Stomach (tissue), 4 donors: ENCODE data around the gene TACSTD2.

Experiments used
- CTCF ChIP-seq, 7 experiments: fragments of 450-650 bp in 4 of 7; fragments of 200-600 bp in 3 of 7; sonication (generic) in 3 of 7; IDR thresholded peaks; one replicate each; pipeline ENCODE4 v1.5.1; 2016 to 2019; ENCODE audit warnings: antibody characterized with exemption in 7 of 7, control low read depth in 2 of 7, mild to moderate bottlenecking in 1 of 7
- POLR2AphosphoS5 ChIP-seq, 3 donors: sonication (generic); formaldehyde crosslinking; IDR thresholded peaks; one replicate each; pipeline ENCODE4 v1.6.1; 2016; ENCODE audit warnings: antibody characterized with exemption in 3 of 3

DNA sequence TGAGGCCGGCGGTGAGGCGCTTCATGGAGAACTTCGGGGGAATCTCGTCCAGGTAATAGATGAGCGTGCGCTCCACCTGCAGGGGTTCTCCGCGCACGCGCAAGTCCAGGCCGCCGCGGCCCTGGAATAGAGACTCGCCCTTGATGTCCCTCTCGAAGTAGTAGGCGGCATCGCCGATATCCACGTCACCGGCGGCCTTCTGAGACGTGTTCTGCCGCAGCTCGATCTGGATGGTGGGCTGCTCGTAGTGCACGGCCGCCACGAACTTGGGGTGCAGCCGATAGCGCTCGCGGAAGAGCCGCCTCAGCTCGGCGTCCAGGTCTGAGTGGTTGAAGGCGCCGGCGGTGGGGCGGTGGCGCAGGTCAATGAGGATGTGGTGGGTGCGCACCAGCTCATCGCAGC, 726 bp downstream of the TACSTD2 start:
- TF ChIP-seq CTCF (IDR thresholded peaks at IDR 0.05) (no peak), POLR2AphosphoS5 (IDR thresholded peaks at IDR 0.05) (no peak)
